GM21390 (cell line): Measurements from ENCODE around the gene ANTXRL.
"Not testable (repeated sequence)": the region's sequence is repeated elsewhere in the genome, so short reads cannot be mapped to it uniquely, and the experiment has no call there.

Experiments used
- ATAC-seq: cut with Tn5 transposase; IDR thresholded peaks from one replicate; pipeline ENCODE4 v1.9.1; 2021; ENCODE audit not compliant: unreplicated experiment

The ANTXRL gene

DNA sequence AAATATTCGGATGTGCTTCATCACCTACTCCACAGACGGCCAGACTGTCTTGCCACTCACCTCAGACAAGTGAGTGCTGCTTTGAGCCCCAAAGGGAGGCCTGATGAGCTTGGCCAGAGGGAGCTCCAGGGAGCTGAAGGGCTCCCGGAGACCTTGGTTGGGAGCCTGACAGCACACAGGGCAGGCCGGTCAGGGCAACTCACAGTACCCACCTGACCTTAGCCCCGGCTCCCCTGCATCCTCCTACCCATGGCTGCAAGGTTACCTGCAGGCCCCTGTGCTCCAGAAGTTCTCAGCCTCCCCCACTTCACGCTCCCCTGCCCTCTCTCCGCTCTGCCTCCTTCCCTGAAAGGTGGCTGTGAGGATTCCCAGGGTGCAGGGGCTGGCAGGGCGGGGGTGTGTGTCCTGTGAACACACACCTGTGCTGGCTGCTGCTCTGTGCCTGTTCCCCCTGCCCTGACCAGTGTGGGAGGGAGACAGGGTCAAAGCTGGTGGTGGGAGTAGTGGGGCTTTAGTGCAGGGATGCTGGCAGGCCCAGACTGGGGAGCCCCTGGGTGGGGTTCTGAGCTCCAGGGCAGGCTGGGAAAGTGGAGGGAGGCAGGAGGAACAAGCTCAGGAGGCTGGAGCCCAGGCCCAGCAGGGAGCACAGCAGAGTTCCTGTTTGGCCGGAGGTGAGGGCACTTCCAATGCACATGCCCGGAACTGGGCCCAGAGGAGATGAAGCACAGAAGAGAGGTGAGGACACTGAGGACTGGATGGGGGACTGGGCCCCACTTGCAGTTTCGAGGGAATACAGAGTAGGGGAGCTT lies 7.2 kb downstream of the ANTXRL start:
- ATAC-seq, result no peak

DNA sequence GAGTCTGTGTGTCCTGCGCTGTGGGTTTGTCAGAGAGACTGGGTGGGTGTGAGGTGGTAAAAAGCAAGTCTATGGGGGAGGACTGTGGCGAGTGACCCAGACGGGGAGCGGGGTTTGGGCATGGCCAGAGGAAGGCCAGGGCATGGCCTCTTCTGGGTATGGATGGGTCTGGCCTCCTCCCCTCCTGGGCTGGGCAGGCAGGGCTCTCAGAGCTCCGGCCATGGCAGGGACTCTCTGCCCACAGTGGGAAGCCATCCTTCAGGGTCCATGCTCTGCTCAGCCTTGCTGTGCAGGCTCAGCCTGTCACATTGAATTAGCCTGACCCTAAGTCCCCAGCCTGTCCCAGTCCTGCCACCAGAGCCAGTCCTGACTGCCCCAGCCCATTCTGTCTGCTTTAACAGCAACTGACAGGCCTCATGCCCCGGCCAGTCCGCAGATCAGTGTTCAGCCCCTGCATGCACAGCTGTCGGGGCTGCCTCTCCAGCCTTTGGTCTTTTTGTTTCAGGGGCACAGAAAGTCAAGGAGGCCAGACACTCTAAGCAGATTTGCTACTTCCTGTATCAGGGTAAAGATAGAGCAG lies 7.9 kb downstream of the ANTXRL start:
- ATAC-seq, result no peak

DNA sequence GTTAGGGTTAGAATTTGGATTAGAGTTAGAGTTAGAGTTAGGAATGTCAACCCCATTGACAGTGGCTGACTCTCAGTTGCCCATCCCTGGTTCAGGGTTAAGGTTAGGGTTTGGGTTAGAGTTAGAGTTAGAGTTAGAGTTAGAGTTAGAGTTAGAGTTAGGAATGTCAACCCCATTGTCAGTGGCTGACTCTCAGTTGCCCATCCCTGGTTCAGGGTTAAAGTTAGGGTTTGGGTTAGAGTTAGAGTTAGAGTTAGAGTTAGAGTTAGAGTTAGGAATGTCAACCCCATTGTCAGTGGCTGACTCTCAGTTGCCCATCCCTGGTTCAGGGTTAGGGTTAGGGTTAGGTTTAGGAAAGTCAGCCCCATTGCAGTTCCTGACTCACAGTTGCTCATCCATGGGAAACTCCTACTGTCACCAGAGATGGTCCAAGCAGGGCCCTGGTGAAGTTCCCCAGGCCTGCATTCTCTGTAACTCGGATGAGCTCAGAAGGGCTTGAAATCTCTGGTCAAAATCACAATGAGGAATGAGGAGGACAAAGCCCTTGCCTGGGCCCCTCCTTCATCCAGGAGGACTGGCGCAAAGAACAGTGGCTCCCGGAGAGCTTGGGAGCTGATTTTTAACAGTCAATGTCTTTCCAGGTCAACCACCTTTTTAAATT lies 8.7 kb downstream of the ANTXRL start:
- not testable (repeated sequence) for ATAC-seq

DNA sequence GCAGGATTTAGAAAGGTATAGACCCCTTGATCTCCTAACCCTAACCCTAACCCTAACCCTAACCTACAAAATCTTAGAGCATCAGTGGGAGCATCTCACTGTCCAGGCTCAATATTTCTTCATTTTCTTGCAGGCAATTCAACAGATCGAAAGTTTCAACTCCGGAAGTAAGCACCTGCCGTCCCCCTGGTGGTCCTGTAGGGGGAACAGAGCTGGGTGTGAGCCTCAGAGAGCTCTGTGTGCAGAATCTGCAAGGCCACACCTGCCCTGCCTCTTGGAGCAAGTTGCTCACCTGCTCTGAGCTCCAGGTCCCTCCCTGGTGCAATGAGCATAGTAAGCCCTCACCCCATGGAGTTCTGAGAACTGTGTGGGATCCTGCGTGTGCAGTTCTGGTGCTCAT lies 9.3 kb downstream of the ANTXRL start:
- ATAC-seq, result not testable (repeated sequence)

DNA sequence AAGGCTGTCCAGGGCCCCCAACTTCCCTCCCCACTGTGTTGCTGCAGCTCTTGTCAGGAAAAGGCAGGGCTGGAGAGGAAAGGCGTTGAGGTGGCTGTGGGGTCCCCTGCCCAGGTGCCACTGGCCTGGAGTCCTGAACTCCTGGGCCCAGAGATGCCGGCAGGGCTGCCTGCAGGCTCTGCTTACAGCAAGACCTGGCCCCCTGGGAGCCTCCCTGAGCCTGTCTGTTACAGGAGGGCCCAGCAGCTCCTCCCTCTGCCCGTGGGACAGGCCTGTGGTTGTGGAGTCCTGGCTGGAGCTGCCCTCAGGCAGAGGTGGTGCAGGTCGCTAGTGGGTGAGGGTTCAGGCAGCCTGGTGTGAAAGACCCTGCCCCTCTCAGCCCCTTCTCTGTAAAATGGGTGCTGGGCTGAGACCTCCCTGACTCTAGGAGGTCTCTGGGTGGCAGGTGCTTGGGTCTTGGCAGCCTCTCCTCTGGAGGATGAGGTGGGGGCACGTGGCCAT lies 9.9 kb downstream of the ANTXRL start:
- no peak for ATAC-seq

DNA sequence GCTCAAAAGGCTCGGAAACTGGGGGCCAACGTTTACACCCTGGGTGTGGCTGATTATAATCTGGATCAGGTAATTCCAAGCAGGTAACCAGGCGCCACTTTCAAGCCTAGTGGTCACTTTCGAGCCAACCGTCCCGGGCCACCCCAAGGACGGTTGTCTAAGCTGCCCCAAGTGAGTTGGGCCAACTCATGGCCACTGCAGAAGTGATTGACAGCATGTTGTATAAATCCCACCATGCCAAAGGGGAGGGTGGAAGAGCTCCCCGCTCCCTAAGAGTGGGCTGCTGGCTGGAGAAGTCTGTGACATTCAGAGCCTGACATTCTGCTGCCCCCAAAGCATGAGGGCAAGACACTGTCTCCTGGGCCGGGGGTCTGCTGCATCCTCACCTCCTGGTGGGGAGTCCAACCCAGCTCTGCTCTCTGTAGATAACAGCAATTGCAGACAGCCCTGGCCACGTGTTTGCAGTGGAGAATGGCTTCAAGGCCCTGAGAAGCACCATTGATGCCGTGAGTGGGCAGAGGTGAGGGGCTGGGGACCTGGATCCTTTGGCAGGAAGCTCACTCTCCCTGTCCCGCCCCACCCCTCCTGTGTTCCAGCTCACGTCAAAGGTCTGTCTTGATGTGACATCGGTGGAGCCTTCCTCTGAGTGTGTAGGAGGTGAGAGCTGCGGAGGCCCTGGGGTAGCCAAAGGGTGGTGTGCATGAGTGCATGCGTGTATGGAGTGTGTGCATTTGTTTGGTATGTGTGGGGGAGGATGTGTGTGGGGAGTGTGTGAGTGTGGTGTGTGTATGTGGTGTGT lies 10.8 kb downstream of the ANTXRL start:
- no peak for ATAC-seq

DNA sequence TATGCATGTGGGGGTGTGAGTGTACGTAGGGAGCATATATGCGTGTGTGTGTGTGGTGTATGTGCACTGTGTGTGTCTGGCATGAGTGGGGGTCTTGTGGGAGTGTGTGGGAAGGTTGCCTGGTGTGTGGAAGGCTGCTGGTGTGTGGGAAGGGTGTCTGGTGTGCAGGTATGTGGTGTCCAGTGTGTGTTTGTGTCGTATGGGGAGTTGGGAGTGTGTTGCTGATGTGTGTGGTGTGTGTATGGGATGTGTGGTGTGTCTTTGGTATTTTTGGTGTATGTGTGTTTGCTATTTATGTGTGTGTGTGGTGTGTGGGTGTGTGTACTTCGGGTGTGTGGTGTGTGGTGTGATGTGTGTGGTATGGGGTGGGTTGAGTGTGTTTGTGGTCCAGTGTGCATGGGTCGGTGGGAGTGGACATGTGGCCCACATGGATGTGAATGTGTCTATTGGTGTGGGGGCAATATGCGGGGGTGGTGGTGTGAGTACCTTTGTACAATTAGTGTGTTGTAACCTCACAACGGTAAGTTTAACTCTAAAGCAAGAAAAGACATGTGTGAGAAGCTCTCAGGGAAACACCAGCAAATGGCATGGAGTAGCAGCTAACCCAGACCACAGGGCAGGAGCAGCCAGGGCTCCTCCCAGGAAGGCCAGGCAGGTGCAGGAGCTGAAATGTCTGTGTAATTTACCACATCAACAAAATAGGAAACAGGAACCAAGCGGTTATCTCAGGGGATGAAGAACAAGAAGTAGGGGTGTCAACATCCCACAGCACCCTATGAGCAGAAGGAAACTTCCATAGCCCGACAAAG lies 11.9 kb downstream of the ANTXRL start:
- ATAC-seq, result no peak

DNA sequence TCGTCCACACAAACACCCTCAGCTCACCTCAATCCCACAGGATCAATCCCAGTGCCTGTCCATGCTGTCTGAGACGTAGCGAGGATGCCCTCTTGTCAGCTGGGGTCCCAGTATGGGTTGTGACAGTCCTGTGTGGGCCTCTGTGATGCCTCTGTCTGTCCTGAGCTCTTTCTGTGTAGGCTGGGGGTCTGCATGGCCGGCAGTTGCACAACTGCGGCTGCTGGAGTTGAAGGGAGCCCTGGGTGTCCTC lies 12.4 kb downstream of the ANTXRL start:
- ATAC-seq, result no peak

DNA sequence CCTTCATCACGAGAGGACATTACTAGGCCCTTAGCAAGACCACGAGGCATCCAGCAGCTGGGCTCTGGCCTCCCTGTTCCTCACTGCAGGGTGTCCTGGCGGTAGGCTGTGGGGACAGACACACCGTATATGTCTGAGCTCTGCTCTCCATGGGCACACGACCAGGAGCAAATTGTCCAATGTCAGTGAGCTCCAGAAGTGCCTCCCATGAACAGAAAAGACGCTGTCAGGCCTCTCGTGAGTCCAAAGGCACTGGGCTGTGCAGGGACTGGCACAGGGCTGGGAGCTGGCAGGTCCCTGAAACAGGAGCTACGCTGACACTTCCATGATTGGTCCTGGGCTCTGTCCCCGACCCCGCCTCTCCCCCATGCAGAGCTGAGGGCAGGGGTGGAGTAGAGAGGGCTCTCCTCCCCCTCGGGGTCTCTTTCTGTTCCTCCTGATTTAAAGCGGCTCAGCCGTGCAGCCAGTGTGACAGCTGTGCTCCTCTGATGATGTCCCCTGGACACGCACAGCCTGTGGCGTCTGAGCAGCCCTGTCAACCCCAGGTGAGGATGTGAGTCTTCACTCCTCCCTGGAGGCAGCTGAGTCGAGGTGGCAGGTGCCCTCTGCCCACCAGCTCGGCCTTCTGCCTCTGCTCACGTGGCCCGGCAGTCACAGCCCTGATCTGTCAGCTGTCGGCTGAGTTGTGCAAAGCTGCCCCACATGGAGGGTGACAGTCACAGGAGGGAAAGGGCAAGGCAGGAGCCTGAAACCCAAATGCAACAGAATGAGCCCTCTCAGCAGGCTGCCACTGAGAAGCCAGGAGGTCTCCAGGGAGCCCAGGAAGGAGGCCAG lies 13.0 kb downstream of the ANTXRL start:
- no peak for ATAC-seq

DNA sequence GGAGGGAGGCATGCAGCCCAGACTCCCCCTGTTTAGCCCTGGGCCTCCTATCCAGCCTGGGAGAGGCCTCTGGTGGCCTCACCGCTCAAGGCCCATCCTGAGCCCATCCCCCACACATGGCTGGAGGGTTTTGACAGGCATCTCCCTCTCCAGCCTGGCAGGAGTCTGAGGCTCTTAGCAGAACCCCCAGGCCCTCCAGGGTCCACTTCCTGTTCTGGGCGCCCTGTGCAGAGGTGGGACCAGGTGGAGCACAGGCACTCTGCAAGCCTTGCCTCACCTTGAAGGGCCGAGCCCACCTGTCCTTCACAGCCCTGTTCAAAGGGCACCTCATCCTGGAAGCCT lies 13.5 kb downstream of the ANTXRL start:
- ATAC-seq, result not testable (repeated sequence)

DNA sequence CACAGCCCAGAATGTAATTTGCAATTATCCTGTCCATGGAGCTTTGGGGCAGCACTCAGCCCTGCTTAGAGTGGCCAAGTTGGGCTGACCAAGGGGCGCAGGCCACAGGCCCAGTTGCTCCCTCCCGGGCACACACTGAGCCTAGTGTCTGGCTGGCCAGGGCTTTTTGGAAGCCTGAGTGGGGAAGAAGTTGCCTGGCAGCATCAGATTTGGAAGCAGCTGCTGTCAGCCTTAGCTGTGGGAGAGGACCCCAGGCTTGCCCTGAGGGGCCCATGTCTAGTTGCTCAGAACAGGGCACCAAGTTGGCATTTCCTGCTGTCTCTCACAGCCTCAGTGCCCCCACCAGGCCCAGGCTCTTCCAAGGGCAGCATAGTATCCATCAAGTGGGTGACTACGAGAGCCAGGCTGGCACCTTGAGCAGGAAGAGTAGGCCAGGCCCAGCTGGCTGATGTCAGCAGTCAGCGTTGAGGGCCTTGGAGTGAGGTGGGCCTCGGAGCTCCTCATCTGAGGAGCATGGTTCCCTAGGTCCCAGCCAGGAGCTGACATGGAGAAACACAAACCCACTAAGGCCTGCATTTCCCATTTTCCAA lies 14.4 kb downstream of the ANTXRL start:
- ATAC-seq, result no peak

DNA sequence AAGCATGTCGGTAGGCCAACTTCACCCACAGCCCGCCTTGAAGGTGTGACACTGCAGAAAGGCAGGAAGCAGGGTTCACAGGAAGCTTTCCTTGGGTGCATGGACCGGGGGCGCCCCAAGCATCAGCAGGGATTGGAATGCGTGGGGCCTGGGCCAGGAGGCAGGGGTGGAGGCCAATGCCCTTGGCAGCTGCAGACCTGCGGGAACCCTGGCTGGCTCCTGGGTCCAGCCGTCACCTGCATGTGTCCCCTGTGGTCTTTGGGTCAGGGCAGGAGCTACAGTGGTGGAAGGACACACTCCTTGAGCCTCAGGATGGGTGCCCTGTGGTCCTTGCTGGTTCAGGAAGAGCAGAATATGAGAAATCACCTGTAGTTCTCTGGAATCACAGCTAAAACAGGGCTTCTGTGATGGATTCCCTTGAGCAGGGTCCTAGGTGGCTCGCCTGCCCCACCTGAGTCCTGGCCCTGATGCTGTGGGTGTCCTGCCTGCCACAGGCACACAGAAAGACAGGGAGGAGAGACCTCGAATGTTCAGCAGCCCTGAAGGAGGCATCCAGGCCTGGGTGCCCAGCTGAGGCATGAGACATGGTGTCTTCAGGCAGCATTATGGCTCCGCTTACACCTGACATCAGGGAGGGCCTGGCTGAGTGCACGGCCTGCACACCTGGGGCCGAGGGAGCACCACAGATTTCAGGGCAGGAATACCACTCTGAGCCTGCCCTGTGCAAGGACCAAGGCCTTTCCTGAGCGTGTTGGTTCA lies 15.1 kb downstream of the ANTXRL start:
- no peak for ATAC-seq

DNA sequence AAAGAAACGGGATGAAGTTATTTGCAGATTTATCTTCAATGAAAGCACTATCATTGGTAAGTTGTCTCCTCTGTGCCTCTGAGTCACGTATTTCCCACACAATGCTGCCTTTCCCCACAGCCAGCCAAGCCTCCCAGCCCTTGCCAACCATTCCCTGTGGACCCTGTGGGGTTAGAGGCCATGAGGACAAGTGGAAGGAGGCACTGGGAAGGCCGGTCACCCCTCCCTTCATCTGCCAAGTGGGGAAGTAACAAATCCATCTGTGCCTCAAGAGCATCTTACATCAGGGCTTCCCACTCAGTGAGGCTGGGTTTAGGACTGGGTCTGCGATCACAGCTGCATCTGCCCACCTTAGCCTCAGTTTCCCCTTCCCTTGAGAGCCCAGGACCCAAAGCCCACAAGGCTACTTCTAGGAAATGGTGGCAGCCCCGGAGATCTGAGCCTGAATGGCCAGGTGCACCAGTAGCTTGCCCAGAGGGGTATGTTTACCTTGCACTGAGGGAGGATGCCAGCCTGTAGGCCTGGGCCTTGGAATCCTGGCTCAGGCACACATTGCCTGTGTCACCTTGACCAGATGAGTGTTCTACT lies 16.1 kb downstream of the ANTXRL start:
- ATAC-seq, result not testable (repeated sequence)

DNA sequence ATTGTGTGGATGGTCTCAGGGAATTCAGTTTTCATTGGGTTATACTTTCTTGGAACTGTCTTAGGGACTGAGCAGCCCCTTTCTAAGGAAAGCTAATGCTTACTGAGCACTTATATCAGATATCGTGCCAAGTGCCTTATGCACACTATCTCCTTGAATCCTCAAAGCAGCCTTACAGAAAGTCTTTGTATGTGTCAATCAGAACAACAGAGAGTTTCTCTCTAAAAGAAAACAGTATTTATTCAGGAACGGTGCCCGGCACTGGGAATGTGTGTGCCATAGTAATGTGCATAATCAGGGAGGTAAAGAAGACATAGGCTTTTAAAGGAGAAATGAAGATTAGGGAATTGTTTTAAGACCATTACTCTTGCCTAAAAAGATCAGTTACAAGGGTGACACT lies 17.3 kb downstream of the ANTXRL start:
- ATAC-seq, result no peak

DNA sequence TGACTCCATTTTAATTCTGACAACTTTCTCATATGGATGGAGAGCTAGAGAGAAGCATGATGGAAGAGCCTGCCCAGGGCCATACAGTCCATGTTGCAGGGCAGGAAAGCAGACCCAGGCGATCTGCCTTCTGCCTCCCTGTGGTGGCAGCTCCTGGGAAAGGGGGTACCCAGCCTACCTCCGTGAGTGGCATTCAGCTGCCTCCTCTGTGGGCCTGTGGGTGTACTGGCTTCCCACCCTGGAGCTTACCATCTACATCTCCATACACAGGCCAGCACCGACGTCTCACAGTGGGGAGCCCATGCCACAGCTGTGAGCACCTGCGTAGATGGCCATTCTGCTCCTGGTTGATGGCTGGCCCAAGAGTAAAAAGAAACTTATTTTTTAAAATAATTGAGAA lies 17.9 kb downstream of the ANTXRL start:
- not testable (repeated sequence) for ATAC-seq

DNA sequence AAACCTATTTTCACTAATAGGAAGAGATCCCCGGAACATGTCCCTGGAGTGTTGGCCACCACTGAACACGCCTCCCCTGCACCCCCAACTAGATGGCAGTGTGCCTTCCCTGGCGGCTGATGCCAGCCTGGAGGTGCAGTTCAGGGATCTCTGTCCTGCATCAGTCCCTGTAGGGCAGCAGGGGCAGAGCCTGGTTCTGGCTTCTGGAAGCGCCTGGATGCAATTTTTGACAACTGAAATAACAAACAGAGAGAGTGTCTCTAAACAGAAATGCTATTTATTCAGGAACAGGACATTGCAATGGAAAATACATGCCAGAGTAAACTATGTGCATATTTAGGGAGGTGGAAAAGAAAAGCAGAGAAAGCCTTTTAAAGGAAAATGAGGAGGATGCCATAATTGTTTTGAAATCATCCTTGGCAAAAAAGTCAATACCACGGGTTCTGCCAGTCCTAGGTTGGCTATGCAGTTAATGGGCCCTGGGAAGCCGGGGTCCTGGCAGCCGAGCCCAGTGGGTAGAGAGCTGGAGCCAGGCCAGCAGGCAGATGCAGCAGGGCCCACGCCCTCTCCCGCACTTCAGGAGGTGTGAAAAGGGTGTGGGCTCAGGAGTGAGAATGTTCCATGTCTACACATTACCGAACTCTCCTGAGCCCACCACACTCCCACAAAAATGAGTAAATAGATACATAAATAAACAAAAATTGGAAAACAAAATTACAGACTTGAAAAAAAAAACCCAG lies 18.5 kb downstream of the ANTXRL start:
- ATAC-seq, result no peak

DNA sequence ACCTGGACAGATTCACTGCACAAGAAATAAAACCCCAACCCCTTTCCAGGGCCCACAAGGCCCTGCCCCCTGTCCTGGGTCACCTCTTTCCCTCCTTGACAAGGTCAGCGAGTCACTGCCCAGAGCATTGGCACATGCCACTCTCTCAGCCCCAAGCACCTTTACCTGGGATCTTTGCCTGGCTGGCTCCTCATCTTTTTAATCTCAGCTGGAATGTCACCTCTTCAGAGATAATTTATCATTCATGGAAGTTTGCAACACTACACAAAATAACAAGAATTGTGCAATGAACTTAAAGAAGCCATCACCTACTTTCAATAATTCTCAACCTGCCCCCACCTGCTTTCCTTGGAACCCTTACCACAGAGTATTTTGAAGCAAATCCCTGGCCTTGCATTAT lies 19.2 kb downstream of the ANTXRL start:
- ATAC-seq, result no peak
